GM21526 (cell line): ENCODE results near the gene BAIAP2.

Source experiments
- ATAC-seq: cut with Tn5 transposase; IDR thresholded peaks from one replicate; pipeline ENCODE4 v1.9.1; 2021; ENCODE audit warnings: moderate library complexity; ENCODE audit not compliant: unreplicated experiment, low FRiP score

BAIAP2 gene

DNA sequence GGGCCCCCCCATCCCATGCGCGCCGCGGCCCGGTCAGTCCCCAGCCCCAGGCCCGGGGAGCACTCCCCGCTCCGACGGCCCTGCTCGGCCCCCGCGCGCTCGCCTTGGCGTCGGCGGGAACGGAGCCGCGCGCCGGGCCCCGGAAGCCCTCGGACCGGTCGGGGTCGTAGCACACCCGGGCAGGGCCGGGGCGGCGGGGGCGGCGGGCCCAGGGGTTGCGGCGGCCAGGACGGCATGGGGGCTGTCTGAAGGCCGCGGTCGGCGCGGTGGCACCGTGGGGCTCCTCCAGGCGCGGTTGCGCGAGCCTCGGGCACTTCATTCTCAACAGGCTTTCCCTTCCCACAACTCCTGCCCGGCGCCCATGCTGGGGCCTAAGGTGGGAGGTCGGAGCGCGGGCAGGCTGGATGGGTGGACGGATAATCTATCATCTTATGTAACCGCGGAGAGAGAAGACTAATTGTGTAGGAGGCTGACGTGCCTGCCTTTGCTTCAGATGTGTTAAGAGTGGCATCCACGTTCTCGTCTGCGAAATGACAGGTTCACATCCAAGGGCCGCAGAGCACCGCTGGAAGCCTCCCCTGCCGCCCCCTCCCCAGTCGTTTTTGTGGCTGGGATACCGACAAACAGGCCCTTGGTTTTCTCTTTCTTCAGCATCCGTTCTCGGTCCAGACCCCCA, 708 bp downstream of the BAIAP2 start:
- ATAC-seq = peak; percentile 6

GRCh38 chr17:81036197-81036941, 1.4 kb downstream of the BAIAP2 start:
- no peak for ATAC-seq

- no peak for ATAC-seq
These were observed 2.3 kb downstream of the BAIAP2 start for GRCh38 chr17:81037026-81037797.

DNA sequence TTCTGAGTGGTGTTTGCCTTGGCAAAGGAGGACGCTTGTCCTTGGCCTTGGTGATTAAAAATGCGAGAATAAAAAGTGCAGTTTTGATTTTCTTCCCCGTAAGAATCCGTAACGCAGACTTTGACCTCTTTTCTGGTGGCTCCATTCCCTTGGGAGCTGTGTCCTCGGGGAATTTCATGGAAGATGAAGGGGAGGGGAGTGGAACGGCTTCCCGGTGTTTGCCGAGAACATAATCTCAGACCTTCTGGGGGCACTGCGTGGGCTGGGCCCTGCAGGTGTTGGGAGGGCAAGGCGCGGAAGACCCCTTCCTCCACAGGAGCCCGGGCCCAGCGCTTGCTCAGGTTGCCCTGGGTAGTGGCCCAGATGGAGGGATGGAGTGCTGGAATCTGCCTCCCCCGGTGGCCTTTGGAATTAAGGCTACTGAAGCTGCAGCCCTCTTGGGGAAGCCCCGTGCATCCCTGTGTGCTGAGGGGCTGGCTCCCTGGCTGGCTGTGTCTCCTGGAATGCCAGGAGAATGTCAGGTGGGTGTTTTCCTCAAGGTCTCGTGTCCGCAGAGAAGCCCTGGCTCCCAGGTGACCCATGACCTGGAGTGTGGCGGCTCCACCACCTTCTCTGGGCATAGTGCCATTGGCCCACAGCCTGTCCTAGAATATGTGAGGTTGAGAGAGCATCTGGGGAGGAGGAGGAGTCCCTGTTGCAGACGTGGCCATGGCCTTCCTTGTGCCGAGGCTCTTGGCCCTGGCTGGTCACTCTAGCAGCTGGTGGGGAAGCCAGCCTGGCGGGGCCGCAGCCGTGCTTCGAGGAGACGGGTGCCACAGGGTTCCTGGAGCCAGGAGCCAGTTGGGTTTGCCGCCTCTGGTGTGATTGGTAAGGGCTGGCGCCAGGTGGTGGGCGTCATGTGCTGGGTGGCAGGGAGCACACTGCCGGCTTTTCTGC, 3.1 kb downstream of the BAIAP2 start:
- ATAC-seq = no peak

DNA sequence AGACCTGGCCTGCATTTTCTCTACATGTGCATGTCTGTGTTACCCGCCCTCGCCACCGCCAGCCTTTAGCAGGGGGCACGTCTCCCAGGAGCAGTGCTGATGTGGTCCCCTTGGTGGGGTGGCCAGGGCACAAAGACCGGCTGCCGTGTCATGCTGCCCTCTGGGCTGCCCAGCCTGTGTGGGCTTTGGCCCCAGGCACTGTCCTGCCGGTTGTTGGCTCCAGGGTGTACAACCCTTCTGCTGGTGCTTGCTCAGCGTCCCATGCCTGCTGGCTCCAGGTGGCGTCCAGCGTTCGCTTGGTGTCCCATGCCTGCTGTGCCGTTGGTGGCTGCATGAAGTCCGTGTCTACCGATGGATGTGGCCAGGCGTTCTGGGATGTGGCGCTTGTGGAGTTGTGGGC, 4.1 kb downstream of the BAIAP2 start:
- no peak for ATAC-seq

DNA sequence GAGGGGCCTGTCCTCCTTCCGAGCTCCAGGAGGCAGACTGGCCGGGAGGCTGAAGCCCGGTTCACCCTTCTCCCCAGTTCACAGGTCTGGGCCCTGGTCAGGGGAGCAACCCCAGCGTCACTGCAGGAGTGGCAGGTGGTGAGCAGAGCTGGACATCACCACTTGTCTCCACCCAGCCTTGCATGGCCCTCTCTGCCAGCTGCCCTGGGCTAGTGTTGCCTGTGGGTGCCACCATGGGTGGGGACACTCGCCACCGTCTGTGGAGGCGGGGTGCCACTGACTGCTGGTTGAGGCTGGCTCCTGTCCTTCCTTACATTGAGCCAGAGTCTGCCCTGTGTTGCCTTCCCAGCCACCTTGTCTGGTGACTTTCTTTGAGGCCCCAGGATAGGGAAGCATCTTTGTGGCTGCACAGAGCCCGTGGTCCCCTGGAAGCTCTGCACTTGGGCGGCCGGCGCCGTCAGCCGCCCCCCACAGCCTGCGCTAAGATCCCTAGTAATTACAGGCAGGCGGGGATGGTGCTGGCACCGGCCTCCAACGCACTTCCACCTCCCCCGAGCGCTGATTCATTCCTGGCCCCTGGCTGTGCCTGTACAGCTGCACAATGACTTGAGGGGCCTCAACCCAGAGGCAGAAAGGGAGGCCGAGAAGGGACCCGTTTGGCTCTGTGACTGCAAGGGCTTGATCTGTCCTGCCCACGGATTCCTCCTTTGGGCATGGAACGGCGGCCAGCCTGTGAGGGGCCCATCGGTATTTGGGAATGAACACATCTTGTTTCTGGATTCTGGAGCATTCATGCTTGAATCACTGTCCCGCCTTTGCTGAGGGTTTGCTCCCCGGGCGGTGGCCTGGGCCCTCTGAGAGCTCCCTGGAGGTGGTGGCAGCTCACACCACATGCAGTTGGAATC, 5.2 kb downstream of the BAIAP2 start:
- ATAC-seq = no peak

DNA sequence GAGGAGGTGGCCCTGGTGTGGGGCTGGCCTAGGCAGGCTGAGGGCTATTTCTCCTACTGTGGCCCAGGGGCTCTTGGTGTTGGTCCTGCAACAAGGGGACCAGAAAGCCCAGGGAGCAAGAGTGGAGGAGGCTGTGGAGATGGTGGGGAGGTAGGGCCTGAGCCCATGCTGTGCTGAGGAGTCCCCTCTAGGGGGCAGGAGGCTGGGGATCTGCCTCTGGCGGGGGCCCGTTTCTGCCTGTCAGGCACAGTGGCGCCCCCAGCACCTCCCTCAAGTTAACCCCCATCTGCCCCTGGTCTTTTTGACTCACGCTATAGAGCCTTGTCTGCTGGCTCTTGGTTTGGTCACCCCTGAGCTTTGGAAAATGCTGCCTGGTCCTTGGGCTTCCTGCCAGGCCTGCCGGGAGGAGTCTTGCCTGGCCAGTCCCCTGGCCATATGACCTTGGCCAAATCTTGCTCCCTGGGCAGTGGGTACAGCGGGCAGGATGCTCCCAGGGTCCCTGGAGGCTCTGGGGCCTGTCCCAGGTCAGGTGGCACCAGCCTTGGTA, 5.9 kb downstream of the BAIAP2 start:
- no peak for ATAC-seq

GRCh38 chr17:81042606-81043005, 7.7 kb downstream of the BAIAP2 start:
- ATAC-seq = no peak

- ATAC-seq = no peak
These were observed 8.4 kb downstream of the BAIAP2 start for GRCh38 chr17:81043319-81043724.

DNA sequence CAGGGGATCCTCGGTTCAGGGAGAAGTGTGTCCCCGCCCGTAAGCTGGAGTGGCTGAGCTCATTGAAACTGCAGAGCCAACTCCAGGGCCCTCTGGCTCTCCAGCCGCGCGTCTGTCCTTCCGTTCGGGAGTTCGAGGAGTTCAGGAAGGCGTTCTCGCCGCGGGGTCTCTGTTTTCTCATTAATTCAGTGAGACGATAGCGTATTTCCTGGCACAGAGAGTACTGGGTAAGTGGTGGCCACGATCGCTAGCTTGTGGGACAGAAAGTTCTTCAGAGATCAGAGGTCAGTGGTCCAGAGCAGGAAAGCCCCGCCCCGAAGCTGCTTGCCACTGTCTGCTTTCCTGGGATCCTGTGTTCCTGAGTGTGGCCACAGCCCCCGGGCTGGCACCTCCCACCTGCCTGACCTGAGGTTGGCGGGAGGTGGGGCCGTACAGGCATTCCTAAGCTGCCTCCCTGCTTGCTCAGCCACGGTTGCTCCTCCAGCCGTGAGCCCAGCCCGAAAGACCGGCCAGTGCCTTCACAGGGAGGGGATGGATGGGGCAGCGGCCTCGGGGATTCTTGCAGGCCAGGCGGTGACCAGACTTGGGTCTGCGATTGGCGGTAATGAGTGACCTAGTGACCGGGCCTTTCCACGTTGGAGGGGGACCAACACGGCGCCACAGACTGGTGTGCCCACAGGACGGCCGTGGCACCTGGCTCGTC, 8.9 kb downstream of the BAIAP2 start:
- no peak for ATAC-seq

GRCh38 chr17:81044428-81044763, 9.4 kb downstream of the BAIAP2 start:
- ATAC-seq = no peak

GRCh38 chr17:81044764-81045589, 10.0 kb downstream of the BAIAP2 start:
- ATAC-seq = no peak

- ATAC-seq = no peak
These were observed 10.7 kb downstream of the BAIAP2 start for GRCh38 chr17:81045590-81046095.

DNA sequence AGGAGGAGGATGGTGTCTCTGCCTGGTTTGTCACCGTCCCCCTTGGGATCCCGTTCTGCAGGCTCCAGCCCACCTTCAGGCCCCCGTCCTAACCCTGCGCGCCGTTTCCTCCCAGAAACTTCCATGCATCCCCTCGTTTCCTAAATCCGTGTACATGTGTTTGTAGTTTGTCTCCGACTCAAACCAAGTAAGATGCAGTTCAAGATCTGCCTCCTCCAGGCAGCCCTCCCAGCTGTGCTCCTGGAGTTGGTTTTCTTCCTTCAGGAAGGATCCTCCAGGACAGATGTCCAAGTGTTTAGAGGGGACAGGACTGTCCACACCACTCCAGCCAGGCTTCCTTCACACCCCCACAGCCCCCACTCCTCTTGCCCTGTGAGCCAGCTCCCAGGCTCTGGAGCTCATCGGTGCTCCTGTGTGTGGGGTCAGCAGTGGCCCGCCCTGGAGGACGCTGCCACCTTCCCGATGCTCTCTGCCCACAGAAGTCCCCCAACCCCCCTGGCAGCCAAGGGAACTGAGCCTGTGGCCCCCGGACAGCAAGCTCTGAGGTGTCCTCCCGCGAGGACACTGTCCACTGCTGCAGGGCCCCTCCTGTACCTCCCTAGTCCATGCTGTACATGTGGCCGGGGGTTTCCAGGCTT, 11.3 kb downstream of the BAIAP2 start:
- no peak for ATAC-seq

- ATAC-seq = no peak
These were observed 11.9 kb downstream of the BAIAP2 start for GRCh38 chr17:81046770-81047359.

DNA sequence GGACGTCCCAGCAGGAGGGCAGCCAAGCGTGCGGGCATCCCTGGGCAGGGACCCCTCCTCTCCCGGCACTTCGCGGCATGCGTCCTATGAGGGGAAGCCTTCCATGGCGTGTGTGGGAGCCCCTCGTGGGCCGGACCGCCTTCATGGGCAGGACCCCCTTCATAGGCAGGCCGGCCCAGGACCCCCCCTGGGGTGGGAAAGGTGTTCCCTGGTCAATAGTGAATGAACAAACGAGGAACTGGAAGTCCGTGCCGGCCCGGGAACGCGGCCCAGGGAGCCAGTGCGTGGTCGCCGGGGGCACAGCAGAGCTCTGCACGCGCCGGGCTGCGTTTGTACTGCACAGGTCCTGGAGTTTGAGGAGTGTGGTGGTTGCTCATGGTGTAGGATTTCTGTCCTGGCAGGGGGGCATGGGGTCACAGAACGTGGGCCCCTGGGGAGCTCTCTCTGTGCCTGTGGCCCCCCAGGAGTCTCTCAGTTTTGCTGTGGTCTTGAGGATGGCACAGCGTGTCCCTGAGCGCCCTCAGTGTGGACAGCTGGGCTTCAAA, 13.9 kb downstream of the BAIAP2 start:
- ATAC-seq = no peak
